OCI-LY7 (cell line): ENCODE results near the gene TSC22D2. TPM values are rescaled to one million over a fixed set of nuclear protein-coding genes. Genes with fewer than 3 reads are reported as not detected.

ENCODE experiments used
- BruUV-seq: library from RNA; stranded (reverse); fragments of 400-500 nt; replicated peaks from 2 replicates; lab custom pipeline; 2021; lab: Mats Ljungman, UMichigan
- CTCF ChIA-PET: fragments of 300-600 bp; sonication (Branson Sonifier 250); formaldehyde crosslinking; loops from one replicate; lab custom pipeline; 2022; ENCODE audit warnings: antibody characterized with exemption; ENCODE audit not compliant: unreplicated experiment; lab: Charles Lee
- POLR2A ChIA-PET: fragments of 300-600 bp; sonication (Branson Sonifier 250); formaldehyde crosslinking; loops from one replicate; lab custom pipeline; 2022; ENCODE audit warnings: antibody characterized with exemption; lab: Charles Lee
- DNase-seq: peaks from one replicate; pipeline ENCODE4 v3.0.0-alpha.2; 2015; ENCODE audit warnings: low spot score
- H2AFZ ChIP-seq: fragments of 200-600 bp; sonication (generic), shearing (Covaris generic); 2 replicates; pipeline ENCODE4 v1.6.1; 2014; ENCODE audit warnings: mild to moderate bottlenecking, antibody characterized with exemption, low read length, moderate library complexity
- H3K27ac ChIP-seq: fragments of 200-600 bp; sonication (generic); 2 replicates; pipeline ENCODE4 v1.5.1; 2014; ENCODE audit warnings: mixed run types, low read depth, mild to moderate bottlenecking, moderate library complexity, low read length, inconsistent platforms; ENCODE audit not compliant: poor library complexity, severe bottlenecking
- H3K36me3 ChIP-seq: fragments of 200-600 bp; sonication (generic); 2 replicates; pipeline ENCODE4 v1.6.1; 2014; ENCODE audit warnings: mild to moderate bottlenecking, antibody characterized with exemption, low read length, moderate library complexity, mixed read lengths; ENCODE audit not compliant: insufficient read depth
- H3K4me1 ChIP-seq: fragments of 200-600 bp; sonication (generic); 2 replicates; pipeline ENCODE4 v1.5.1; 2014; ENCODE audit warnings: mild to moderate bottlenecking, low read length; ENCODE audit not compliant: insufficient read depth, poor library complexity, severe bottlenecking
- H3K4me2 ChIP-seq: fragments of 200-600 bp; sonication (generic); 2 replicates; pipeline ENCODE4 v1.6.1; 2014; ENCODE audit warnings: mild to moderate bottlenecking, low read length
- H3K4me3 ChIP-seq: fragments of 200-600 bp; sonication (generic); 2 replicates; pipeline ENCODE4 v1.5.1; 2014; ENCODE audit warnings: mild to moderate bottlenecking, low read depth, low read length; ENCODE audit not compliant: poor library complexity, severe bottlenecking
- H3K79me2 ChIP-seq: fragments of 200-600 bp; sonication (generic); 2 replicates; pipeline ENCODE4 v1.6.1; 2016; ENCODE audit warnings: low read depth, mild to moderate bottlenecking, low read length, moderate library complexity, mixed read lengths; ENCODE audit not compliant: insufficient read depth
- H3K9me2 ChIP-seq: fragments of 200-600 bp; sonication (generic); 2 replicates; pipeline ENCODE4 v1.6.1; 2016; ENCODE audit warnings: mild to moderate bottlenecking, low read length, mixed read lengths; ENCODE audit not compliant: insufficient read depth
- H3K9me3 ChIP-seq: fragments of 200-600 bp; sonication (generic); 2 replicates; pipeline ENCODE4 v1.6.1; 2014; ENCODE audit warnings: mild to moderate bottlenecking, mixed run types, low read length, mixed read lengths
- H4K20me1 ChIP-seq: fragments of 200-600 bp; sonication (generic); 2 replicates; pipeline ENCODE4 v1.6.1; 2014; ENCODE audit warnings: mild to moderate bottlenecking, antibody characterized with exemption, low read length, moderate library complexity, mixed read lengths; ENCODE audit not compliant: insufficient read depth
- CTCF ChIP-seq: fragments of 200-600 bp; sonication (generic); conservative IDR thresholded peaks from 2 replicates; pipeline ENCODE4 v1.5.1; 2014; ENCODE audit warnings: mild to moderate bottlenecking, antibody characterized with exemption, low read length, moderate library complexity, mixed read lengths
- EZH2phosphoT487 ChIP-seq: fragments of 200-600 bp; sonication (generic); IDR thresholded peaks from 2 replicates; pipeline ENCODE4 v1.6.1; 2018; ENCODE audit warnings: low read depth, borderline replicate concordance, mild to moderate bottlenecking, mixed run types, antibody characterized with exemption, low read length, moderate library complexity, mixed read lengths
- intact Hi-C: fragments of 100-400 bp; cut with micrococcal nuclease; formaldehyde crosslinking; loops from one replicate; pipeline ENCODE4 v1.10.0; 2022; ENCODE audit not compliant: unreplicated experiment
- total RNA-seq, 2 experiments: library from RNA; depleted of rRNA in 1 of 2; stranded (reverse); fragments of >200 nt in 1 of 2; shearing (Covaris generic) in 1 of 2; gene quantifications; 2 replicates each; pipeline ENCODE4 v1.2.3, GENCODE V29; 2014 to 2022

Gene TSC22D2
- total RNA-seq, 2 experiments from 2014 or later: 5.9 to 24.2 TPM

GRCh38 chr3:150407051-150407807, 869 bp upstream of the TSC22D2 start:
- peak overlapping the region; percentile 95 for H3K27ac ChIP-seq
- 0 out of 2 replicates have a peak, but pooled peaks cover 4% of the 10 kb centered on the region for H3K9me2 ChIP-seq
- intact Hi-C loops: loop anchor here (5.0 kb wide), 3 partner anchors 655 to 1415 kb away; partner anchors contain the start of genes COMMD2, GYG1 and HLTF
- H4K20me1 ChIP-seq: peaks cover 22% of the 10 kb centered on the region
- TF ChIP-seq CTCF: no peak
- TF ChIP-seq EZH2phosphoT487: no peak
- no peaks in the 10 kb centered on the region for H3K9me3 ChIP-seq
- peak overlapping the region; percentile 99 for H2AFZ ChIP-seq
- peaks cover 17% of the 10 kb centered on the region for H3K36me3 ChIP-seq
- POLR2A ChIA-PET: interaction anchor here (0.7 to 3.4 kb wide), 13 partner anchors 10 to 904 kb away, joined by 3 to 16 read pairs (median 5); partner anchors contain the start of genes ERICH6 and SERP1
- BruUV-seq: TSS peak; percentile 92
- peak overlapping the region; percentile 78 for H3K4me3 ChIP-seq
- peaks cover 11% of the 10 kb centered on the region for H3K4me1 ChIP-seq
- peaks cover 34% of the 10 kb centered on the region for H3K79me2 ChIP-seq
- CTCF ChIA-PET: interaction anchor here (0.8 to 1.0 kb wide), 2 partner anchors 22 to 356 kb away, joined by 3 read pairs; no protein-coding TSS in a partner anchor
- H3K4me2 ChIP-seq: peak overlapping the region; percentile 95
- DNase-seq: peak; percentile 10

- Histone ChIP-seq H3K27ac (peak overlapping the region; percentile 95), H3K4me3 (peak overlapping the region; percentile 78), H4K20me1 (peaks cover 28% of the 10 kb centered on the region), H3K4me1 (peaks cover 11% of the 10 kb centered on the region), H3K9me3 (no peaks in the 10 kb centered on the region), H3K4me2 (peak overlapping the region; percentile 95), H2AFZ (peak overlapping the region; percentile 99), H3K79me2 (peaks cover 39% of the 10 kb centered on the region), H3K9me2 (0 out of 2 replicates have a peak, but pooled peaks cover 4% of the 10 kb centered on the region), H3K36me3 (peaks cover 22% of the 10 kb centered on the region)
- CTCF ChIA-PET: interaction anchor here (1.0 kb wide), 1 partner anchor 356 kb away, joined by 3 read pairs; no protein-coding TSS in a partner anchor
- TF ChIP-seq CTCF: no peak
- TF ChIP-seq EZH2phosphoT487: no peak
- DNase-seq: no peak
- POLR2A ChIA-PET: interaction anchor here (0.6 to 3.4 kb wide), 16 partner anchors 10 to 1793 kb away, joined by 3 to 16 read pairs (median 4); partner anchors contain the start of genes ERICH6 and SERP1
- intact Hi-C loops: loop anchor here (1.0 to 5.0 kb wide), 7 partner anchors 138 to 1416 kb away; partner anchors contain the start of genes COMMD2, EIF2A, GYG1 and HLTF
- BruUV-seq: no TSS peak
These were observed 284 bp upstream of the TSC22D2 start for GRCh38 chr3:150407808-150408220.
